Activated naive CD8-positive, alpha-beta T cell treated with anti-CD3 and anti-CD28 coated beads, Interleukin-2, amount 10 ng/mL, durations not matched to agents 7 days and 5 days (primary cell): ENCODE data around the gene STX8. TPM values are rescaled to one million over a fixed set of nuclear protein-coding genes. Genes with fewer than 3 reads are reported as not detected.

Experiments used
- ATAC-seq: fragments of 150-1000 bp; cut with Tn5 transposase; one replicate; pipeline ENCODE4 v1.10.0; 2021; ENCODE audit warnings: low read depth, moderate library complexity
- POLR2A ChIA-PET: fragments of 350-600 bp; sonication (Branson Sonifier 250); formaldehyde crosslinking; loops from one replicate; lab custom pipeline; 2021; ENCODE audit warnings: antibody characterized with exemption; lab: Charles Lee
- DNase-seq: peaks from one replicate; pipeline ENCODE4 v3.0.0; 2021
- H3K27ac Mint-ChIP-seq: one replicate; pipeline ENCODE4 v1.8.0; 2022; ENCODE audit warnings: mild to moderate bottlenecking, mixed read lengths
- H3K27me3 Mint-ChIP-seq: one replicate; pipeline ENCODE4 v1.8.0; 2022; ENCODE audit warnings: mild to moderate bottlenecking, moderate library complexity, mixed read lengths
- H3K36me3 Mint-ChIP-seq: one replicate; pipeline ENCODE4 v1.8.0; 2021; ENCODE audit warnings: mild to moderate bottlenecking, mixed read lengths
- H3K4me1 Mint-ChIP-seq: one replicate; pipeline ENCODE4 v1.8.0; 2021; ENCODE audit warnings: mixed read lengths
- H3K4me3 Mint-ChIP-seq: one replicate; pipeline ENCODE4 v1.8.0; 2022; ENCODE audit warnings: mild to moderate bottlenecking, moderate library complexity, mixed read lengths
- H3K9me3 Mint-ChIP-seq: one replicate; pipeline ENCODE4 v1.8.0; 2021; ENCODE audit warnings: mixed read lengths
- total RNA-seq, 2 experiments: library from RNA; stranded (reverse); gene quantifications; one replicate each; pipeline ENCODE4 v1.2.3, GENCODE V29; 2021

The STX8 gene
- total RNA-seq, 2 experiments from 2014 or later: 62.6 to 68.9 TPM

GRCh38 chr17:9231449-9232154 is 344.0 kb downstream of the STX8 start:
- H3K36me3 Mint-ChIP-seq: peaks cover 1% of the 10 kb centered on the region
- H3K4me1 Mint-ChIP-seq: no peaks in the 10 kb centered on the region
- H3K9me3 Mint-ChIP-seq: no peaks in the 10 kb centered on the region
- DNase-seq (no peak), ATAC-seq (no peak)
- POLR2A ChIA-PET: no interaction called here
- peaks cover 3% of the 10 kb centered on the region for H3K27me3 Mint-ChIP-seq
- H3K4me3 Mint-ChIP-seq: no peak overlapping the region
- H3K27ac Mint-ChIP-seq: no peak overlapping the region

- no peak for DNase-seq
- POLR2A ChIA-PET: no interaction called here
- no peaks in the 10 kb centered on the region for H3K9me3 Mint-ChIP-seq
- peaks cover 1% of the 10 kb centered on the region for H3K36me3 Mint-ChIP-seq
- H3K27ac Mint-ChIP-seq: no peak overlapping the region
- H3K4me1 Mint-ChIP-seq: no peaks in the 10 kb centered on the region
- ATAC-seq: no peak
- peaks cover 3% of the 10 kb centered on the region for H3K27me3 Mint-ChIP-seq
- no peak overlapping the region for H3K4me3 Mint-ChIP-seq
Measured at GRCh38 chr17:9230861-9231260, 344.8 kb downstream of the STX8 start.

- Mint-ChIP-seq H3K4me3 (no peak overlapping the region), H3K27ac (no peak overlapping the region), H3K36me3 (peaks cover 1% of the 10 kb centered on the region), H3K4me1 (no peaks in the 10 kb centered on the region), H3K9me3 (no peaks in the 10 kb centered on the region), H3K27me3 (peaks cover 3% of the 10 kb centered on the region)
- DNase-seq: no peak
- no peak for ATAC-seq
- POLR2A ChIA-PET: no interaction called here
Measured at GRCh38 chr17:9230346-9230745, 345.3 kb downstream of the STX8 start.

- Mint-ChIP-seq H3K4me3 (no peak overlapping the region), H3K36me3 (no peaks in the 10 kb centered on the region), H3K27me3 (peaks cover 3% of the 10 kb centered on the region), H3K27ac (peak overlapping the region; percentile 42), H3K9me3 (no peaks in the 10 kb centered on the region), H3K4me1 (no peaks in the 10 kb centered on the region)
- no peak for ATAC-seq
- POLR2A ChIA-PET: no interaction called here
- DNase-seq: no peak
Measured at GRCh38 chr17:9229826-9230201, 345.8 kb downstream of the STX8 start.

GRCh38 chr17:9229160-9229825 is 346.3 kb downstream of the STX8 start:
- DNase-seq: no peak
- no peaks in the 10 kb centered on the region for H3K36me3 Mint-ChIP-seq
- no peaks in the 10 kb centered on the region for H3K4me1 Mint-ChIP-seq
- H3K9me3 Mint-ChIP-seq: no peaks in the 10 kb centered on the region
- ATAC-seq: no peak
- H3K4me3 Mint-ChIP-seq: no peak overlapping the region
- H3K27ac Mint-ChIP-seq: peak overlapping the region; percentile 42
- POLR2A ChIA-PET: no interaction called here
- peaks cover 3% of the 10 kb centered on the region for H3K27me3 Mint-ChIP-seq

- ATAC-seq: no peak
- peaks cover 3% of the 10 kb centered on the region for H3K27me3 Mint-ChIP-seq
Measured at GRCh38 chr17:9228408-9229159, 347.0 kb downstream of the STX8 start.

GRCh38 chr17:9227819-9228407 is 347.7 kb downstream of the STX8 start:
- H3K9me3 Mint-ChIP-seq: no peaks in the 10 kb centered on the region
- H3K4me1 Mint-ChIP-seq: no peaks in the 10 kb centered on the region
- POLR2A ChIA-PET: no interaction called here
- ATAC-seq (no peak), DNase-seq (no peak)
- no peak overlapping the region for H3K4me3 Mint-ChIP-seq
- no peaks in the 10 kb centered on the region for H3K36me3 Mint-ChIP-seq
- H3K27ac Mint-ChIP-seq: no peak overlapping the region
- H3K27me3 Mint-ChIP-seq: peaks cover 3% of the 10 kb centered on the region

More at GRCh38 chr17:9228408-9229159, 347.0 kb downstream of the STX8 start:
- Mint-ChIP-seq H3K36me3 (no peaks in the 10 kb centered on the region), H3K9me3 (no peaks in the 10 kb centered on the region), H3K4me1 (no peaks in the 10 kb centered on the region), H3K4me3 (no peak overlapping the region), H3K27ac (no peak overlapping the region)
- POLR2A ChIA-PET: no interaction called here
- no peak for DNase-seq

- H3K27me3 Mint-ChIP-seq: peaks cover 3% of the 10 kb centered on the region
- H3K36me3 Mint-ChIP-seq: no peaks in the 10 kb centered on the region
- no peak overlapping the region for H3K27ac Mint-ChIP-seq
- POLR2A ChIA-PET: no interaction called here
- DNase-seq (peak; percentile 48), ATAC-seq (peak; percentile 34)
- H3K4me3 Mint-ChIP-seq: no peak overlapping the region
- H3K9me3 Mint-ChIP-seq: no peaks in the 10 kb centered on the region
- H3K4me1 Mint-ChIP-seq: no peaks in the 10 kb centered on the region
Measured at GRCh38 chr17:9226794-9227135, 348.9 kb downstream of the STX8 start.

- no peak overlapping the region for H3K27ac Mint-ChIP-seq
- no peaks in the 10 kb centered on the region for H3K36me3 Mint-ChIP-seq
- no peak overlapping the region for H3K4me3 Mint-ChIP-seq
- no peaks in the 10 kb centered on the region for H3K9me3 Mint-ChIP-seq
- DNase-seq (no peak), ATAC-seq (no peak)
- POLR2A ChIA-PET: no interaction called here
- H3K4me1 Mint-ChIP-seq: no peaks in the 10 kb centered on the region
- peaks cover 3% of the 10 kb centered on the region for H3K27me3 Mint-ChIP-seq
Measured at GRCh38 chr17:9226130-9226793, 349.4 kb downstream of the STX8 start.

GRCh38 chr17:9225305-9226101 is 350.1 kb downstream of the STX8 start:
- H3K4me1 Mint-ChIP-seq: no peaks in the 10 kb centered on the region
- POLR2A ChIA-PET: no interaction called here
- DNase-seq: no peak
- H3K9me3 Mint-ChIP-seq: no peaks in the 10 kb centered on the region
- H3K27ac Mint-ChIP-seq: no peak overlapping the region
- no peaks in the 10 kb centered on the region for H3K36me3 Mint-ChIP-seq
- no peak for ATAC-seq
- peaks cover 3% of the 10 kb centered on the region for H3K27me3 Mint-ChIP-seq
- no peak overlapping the region for H3K4me3 Mint-ChIP-seq

- ATAC-seq (no peak), DNase-seq (no peak)
- Mint-ChIP-seq H3K36me3 (no peaks in the 10 kb centered on the region), H3K4me3 (no peak overlapping the region), H3K27me3 (peaks cover under 1% of the 10 kb centered on the region), H3K9me3 (no peaks in the 10 kb centered on the region), H3K4me1 (no peaks in the 10 kb centered on the region), H3K27ac (no peak overlapping the region)
- POLR2A ChIA-PET: no interaction called here
Measured at GRCh38 chr17:9224485-9224884, 351.1 kb downstream of the STX8 start.

- no peak for ATAC-seq
- no peaks in the 10 kb centered on the region for H3K36me3 Mint-ChIP-seq
- POLR2A ChIA-PET: no interaction called here
- H3K4me1 Mint-ChIP-seq: no peaks in the 10 kb centered on the region
- no peaks in the 10 kb centered on the region for H3K9me3 Mint-ChIP-seq
- no peak for DNase-seq
- H3K27ac Mint-ChIP-seq: no peak overlapping the region
- no peaks in the 10 kb centered on the region for H3K27me3 Mint-ChIP-seq
- no peak overlapping the region for H3K4me3 Mint-ChIP-seq
Measured at GRCh38 chr17:9223531-9223930, 352.1 kb downstream of the STX8 start.

- H3K27me3 Mint-ChIP-seq: no peaks in the 10 kb centered on the region
- no peaks in the 10 kb centered on the region for H3K36me3 Mint-ChIP-seq
- no peaks in the 10 kb centered on the region for H3K9me3 Mint-ChIP-seq
- H3K27ac Mint-ChIP-seq: no peak overlapping the region
- ATAC-seq (no peak), DNase-seq (no peak)
- H3K4me3 Mint-ChIP-seq: no peak overlapping the region
- H3K4me1 Mint-ChIP-seq: no peaks in the 10 kb centered on the region
- POLR2A ChIA-PET: no interaction called here
Measured at GRCh38 chr17:9221922-9222180, 353.8 kb downstream of the STX8 start.
